ENCODE data around the gene SLC12A5.

DNA sequence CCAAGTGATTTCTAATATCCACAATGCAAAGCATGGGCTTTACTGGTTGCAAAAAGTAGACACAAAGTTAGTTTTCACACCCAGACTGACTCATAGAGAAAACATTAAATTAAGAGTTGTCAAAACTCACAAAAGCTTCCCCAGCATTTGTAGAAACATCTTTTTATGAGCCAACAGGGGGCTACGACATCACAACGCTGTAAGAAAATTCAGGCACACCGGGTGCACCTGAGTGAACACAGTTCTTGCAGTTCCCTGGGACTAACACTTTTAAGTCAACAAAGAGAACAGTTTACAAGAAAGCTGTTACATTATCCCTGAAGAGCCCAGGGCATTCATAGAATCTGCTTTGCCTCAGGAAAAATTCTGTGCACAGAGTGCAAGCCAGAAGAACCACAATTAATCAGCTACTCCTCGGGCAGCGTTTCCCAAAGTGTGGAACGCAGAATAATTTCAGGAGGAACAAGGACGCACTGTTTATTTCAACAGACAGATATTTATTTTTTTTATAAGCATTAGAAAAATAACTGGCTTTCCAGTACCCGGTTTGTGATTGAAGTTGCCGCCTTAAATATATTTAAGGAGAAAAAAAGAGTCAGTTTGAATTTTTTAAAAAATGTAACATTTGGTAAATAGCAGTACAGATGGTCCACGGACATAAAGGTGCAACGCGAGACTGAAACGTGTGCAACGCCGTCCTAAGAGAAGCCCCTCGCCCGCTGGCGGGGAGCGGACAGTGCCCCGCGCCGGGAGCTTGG is 59.6 kb downstream of the SLC12A5 start:
- no peak for TF ChIP-seq RCOR1 (IDR thresholded peaks at IDR 0.05; ENCODE audit: low read depth, low read length)
- TF ChIP-seq CTCF (IDR thresholded peaks at IDR 0.05): no peak
- no peak for TF ChIP-seq POLR2A (IDR thresholded peaks at IDR 0.05; ENCODE audit: low read length)
- TF ChIP-seq, protein P1, sequence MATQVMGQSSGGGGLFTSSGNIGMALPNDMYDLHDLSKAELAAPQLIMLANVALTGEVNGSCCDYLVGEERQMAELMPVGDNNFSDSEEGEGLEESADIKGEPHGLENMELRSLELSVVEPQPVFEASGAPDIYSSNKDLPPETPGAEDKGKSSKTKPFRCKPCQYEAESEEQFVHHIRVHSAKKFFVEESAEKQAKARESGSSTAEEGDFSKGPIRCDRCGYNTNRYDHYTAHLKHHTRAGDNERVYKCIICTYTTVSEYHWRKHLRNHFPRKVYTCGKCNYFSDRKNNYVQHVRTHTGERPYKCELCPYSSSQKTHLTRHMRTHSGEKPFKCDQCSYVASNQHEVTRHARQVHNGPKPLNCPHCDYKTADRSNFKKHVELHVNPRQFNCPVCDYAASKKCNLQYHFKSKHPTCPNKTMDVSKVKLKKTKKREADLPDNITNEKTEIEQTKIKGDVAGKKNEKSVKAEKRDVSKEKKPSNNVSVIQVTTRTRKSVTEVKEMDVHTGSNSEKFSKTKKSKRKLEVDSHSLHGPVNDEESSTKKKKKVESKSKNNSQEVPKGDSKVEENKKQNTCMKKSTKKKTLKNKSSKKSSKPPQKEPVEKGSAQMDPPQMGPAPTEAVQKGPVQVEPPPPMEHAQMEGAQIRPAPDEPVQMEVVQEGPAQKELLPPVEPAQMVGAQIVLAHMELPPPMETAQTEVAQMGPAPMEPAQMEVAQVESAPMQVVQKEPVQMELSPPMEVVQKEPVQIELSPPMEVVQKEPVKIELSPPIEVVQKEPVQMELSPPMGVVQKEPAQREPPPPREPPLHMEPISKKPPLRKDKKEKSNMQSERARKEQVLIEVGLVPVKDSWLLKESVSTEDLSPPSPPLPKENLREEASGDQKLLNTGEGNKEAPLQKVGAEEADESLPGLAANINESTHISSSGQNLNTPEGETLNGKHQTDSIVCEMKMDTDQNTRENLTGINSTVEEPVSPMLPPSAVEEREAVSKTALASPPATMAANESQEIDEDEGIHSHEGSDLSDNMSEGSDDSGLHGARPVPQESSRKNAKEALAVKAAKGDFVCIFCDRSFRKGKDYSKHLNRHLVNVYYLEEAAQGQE (IDR thresholded peaks at IDR 0.05): no peak
- TF ChIP-seq POLR2AphosphoS2 (conservative IDR thresholded peaks at IDR 0.05; ENCODE audit: low read length): no peak
- TF ChIP-seq EP300 (IDR thresholded peaks at IDR 0.05): no peak
- TF ChIP-seq HOXA7 (CRISPR knock-in tag; IDR thresholded peaks at IDR 0.05): no peak
- no peak for TF ChIP-seq RARB (CRISPR knock-in tag; IDR thresholded peaks at IDR 0.05)
- TF ChIP-seq, protein P2, sequence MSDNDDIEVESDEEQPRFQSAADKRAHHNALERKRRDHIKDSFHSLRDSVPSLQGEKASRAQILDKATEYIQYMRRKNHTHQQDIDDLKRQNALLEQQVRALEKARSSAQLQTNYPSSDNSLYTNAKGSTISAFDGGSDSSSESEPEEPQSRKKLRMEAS (IDR thresholded peaks at IDR 0.05): no peak
- TF ChIP-seq SMC3 (IDR thresholded peaks at IDR 0.05): no peak
- TF ChIP-seq RFX5 (IDR thresholded peaks at IDR 0.05): no peak
- TF ChIP-seq PHF8 (IDR thresholded peaks at IDR 0.05; ENCODE audit: borderline replicate concordance, low read depth): no peak
- TF ChIP-seq ESRRA (IDR thresholded peaks at IDR 0.05; ENCODE audit: borderline replicate concordance, low read length): no peak
